Fibroblast of gingiva (primary cell): ENCODE data around the gene NR1I3.
A peak's percentile ranks its signal among the peaks of the same experiment; 100 is the strongest.

Source experiments
- DNase-seq: peaks from one replicate; pipeline ENCODE4 v3.0.0-alpha.2; 2011; ENCODE audit warnings: low read depth

NR1I3 gene

DNA sequence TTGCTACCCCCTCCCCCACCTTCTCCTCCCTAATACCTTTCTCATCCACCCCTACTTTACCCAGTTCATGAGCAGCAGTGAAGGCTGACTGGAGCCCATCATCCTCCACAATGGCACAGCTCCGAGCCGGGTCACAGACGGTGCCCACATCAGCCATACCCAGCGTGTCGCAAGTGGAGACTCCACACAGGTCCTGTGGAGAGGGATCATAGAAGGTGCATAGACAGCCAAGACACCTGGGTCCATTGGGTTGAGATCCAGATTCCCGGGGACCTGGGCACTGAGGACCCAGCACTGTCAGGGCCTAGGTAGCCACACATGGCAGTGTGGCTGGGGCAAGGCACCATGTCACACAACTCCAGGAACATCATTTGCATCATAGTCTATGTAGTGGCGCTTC, 41.9 kb downstream of the NR1I3 start:
- DNase-seq, result no peak

DNA sequence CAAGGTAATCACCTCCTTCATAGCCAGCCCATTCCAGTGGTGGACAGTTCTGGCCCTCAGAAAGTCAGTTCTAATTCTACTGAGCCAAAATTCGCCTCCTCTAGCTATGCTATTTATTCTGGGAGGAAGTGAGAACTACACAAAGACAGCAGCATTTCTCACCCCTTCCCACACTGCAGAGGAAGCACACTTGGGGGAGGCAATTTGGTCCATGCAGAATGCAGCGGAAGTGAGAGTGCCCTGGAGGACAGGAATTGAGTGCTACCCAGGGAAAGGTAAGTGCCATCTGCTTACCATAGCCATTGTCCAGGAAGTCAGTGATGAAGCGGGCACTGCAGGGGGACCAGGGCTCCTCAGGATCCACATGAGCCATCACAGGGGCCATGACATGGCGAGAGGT, 42.8 kb downstream of the NR1I3 start:
- DNase-seq, result no peak

- peak; percentile 69 for DNase-seq
Observed at GRCh38 chr1:161193561-161194235, 44.3 kb downstream of the NR1I3 start.

GRCh38 chr1:161192476-161193465, 45.2 kb downstream of the NR1I3 start:
- DNase-seq, result peak; percentile 66

- DNase-seq, result no peak
Observed at GRCh38 chr1:161191971-161192370, 46.0 kb downstream of the NR1I3 start.

DNA sequence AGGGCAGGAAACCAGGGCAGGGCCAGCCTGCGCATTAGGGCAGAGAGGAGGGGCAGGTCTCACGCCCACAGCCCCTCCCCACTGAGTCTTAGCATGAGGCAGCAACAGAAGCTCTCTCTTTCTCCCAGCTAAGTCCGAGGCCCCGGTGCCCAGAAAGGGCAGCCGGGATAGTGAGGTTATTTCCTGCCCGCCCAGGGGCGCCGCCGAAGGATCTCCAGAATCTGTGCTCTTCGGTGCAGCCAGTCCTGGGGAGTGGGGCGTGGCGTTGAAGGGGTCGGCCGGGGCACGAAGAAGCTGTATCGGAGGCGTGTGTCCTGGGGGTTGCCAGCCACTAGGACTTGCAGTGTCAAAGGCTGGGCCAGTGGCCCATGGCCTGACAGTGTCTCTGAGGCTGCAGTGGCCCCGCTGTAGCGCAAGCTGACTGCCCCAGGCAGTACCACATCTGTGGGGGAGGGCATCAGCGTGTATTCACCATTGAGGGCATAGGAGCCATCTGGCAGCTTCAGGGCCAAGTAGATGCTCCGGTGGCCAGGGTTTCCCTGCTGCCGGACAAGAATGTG, 47.0 kb downstream of the NR1I3 start:
- DNase-seq, result no peak

GRCh38 chr1:161189036-161189435, 49.0 kb downstream of the NR1I3 start:
- DNase-seq, result peak; percentile 94

DNA sequence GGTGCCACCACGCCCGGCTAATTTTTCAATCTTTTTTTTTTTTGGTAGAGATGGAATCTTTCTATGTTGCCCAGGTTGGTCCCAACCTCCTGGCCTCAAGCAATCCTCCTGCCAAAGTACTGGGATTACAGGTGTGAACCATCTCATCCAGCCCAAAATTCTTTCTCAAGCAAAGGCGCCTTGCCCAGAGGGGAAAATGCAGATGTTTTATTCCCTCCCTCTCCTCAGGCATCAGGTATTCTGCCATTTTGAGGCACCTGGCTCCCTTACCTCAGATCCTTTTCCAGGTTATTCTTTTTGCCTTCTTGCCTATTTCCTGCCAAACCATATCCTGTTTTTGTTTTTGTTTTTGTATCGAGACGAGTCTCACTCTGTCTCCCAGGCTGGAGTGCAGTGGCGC, 49.6 kb downstream of the NR1I3 start:
- no peak for DNase-seq

DNA sequence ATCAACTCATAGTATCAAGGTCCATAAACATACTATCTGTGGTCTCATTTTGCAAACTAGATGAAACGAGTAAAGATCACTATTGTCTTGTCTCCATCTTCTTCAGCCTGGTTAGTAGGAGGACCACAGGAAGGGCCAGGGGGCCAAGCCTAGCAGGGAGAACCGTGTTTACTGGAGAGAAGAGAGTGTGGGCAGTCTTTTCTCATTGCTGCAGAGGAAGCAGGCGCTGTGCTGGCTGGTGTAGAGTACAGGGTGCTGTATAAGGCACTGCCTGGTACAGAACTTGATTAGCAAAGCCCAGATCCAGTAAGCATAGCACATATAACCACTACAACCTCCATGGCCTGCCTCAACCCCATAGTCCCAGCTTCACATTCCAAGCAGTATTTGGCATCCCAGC, 50.7 kb downstream of the NR1I3 start:
- DNase-seq, result no peak

- DNase-seq, result no peak
Observed at GRCh38 chr1:161185732-161186311, 52.2 kb downstream of the NR1I3 start.

- peak; percentile 70 for DNase-seq
Observed at GRCh38 chr1:161185282-161185682, 52.7 kb downstream of the NR1I3 start.

DNA sequence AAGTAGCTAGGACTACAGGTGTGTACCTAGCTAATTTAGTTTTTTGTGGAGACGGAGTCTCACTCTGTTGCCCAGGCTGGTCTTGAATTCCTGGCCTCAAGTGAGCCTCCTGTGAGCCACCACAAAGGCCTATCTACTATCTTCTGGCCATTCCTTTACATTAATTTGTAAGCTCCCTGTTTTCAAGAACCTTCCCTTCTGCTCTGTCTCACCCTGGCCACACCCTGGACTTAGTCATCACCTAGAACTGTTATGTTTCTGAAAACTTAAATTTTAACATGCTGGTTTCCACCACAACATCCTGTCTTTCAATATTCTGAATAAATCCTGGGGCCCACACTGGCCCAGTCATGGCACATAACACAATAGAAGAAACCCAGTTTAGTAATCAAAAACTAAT, 55.8 kb downstream of the NR1I3 start:
- no peak for DNase-seq

DNA sequence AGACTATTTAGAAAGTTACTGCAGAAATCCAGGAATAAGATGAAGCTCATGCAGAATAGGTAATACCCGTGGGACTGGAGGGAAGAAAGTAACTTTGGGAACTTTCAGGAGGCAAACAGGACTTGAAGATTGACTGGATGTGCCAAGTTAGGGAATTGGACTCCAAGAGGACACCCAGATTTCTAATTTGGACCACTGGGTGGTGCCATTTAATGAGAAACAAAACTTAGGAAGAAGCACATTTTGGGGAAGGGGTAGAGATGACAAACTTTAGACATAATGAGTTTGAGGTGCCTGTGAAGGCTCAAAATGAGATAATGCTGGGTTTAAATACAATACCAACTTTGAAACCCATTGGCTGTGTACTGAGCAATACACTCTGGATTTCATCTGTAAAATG, 57.4 kb downstream of the NR1I3 start:
- no peak for DNase-seq

DNA sequence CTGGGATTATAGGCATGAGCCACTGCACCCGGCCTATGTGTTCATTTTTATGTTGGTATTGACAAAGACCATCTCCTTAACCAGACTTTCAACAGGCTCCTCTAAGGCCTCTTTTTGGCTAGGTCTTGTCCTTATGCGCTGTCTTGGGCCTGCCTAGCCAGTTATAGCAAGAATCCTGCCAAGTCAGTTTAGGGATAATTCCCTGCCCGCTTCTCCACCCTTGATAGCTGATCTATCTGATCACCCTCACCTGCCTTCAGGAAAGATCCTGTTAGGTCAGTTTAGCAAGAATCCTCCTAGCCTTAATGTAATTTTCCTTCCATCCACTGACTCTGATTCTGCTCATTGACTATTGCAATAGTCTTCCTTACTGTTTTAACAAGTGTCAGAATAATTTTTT, 58.3 kb downstream of the NR1I3 start:
- DNase-seq, result no peak
